A549 (cell line): ENCODE results near the gene CCDC154.

ENCODE experiments used
- CBX8 ChIP-seq: fragments of 200-600 bp; sonication (generic); IDR thresholded peaks from 2 replicates; pipeline ENCODE4 v1.6.1; 2016
- CTCF ChIP-seq: fragments of >200 bp; sonication (Bioruptor Twin); formaldehyde crosslinking; IDR thresholded peaks from 3 replicates; pipeline ENCODE4 v1.5.1; 2016
- POLR2A ChIP-seq: IDR thresholded peaks from 2 replicates; pipeline ENCODE4 v1.6.1; 2012; ENCODE audit warnings: mild to moderate bottlenecking, low read length
- SMC3 ChIP-seq: fragments of >200 bp; sonication (Bioruptor Twin); formaldehyde crosslinking; IDR thresholded peaks from 3 replicates; pipeline ENCODE4 v1.6.1; 2018; ENCODE audit warnings: inconsistent platforms

DNA sequence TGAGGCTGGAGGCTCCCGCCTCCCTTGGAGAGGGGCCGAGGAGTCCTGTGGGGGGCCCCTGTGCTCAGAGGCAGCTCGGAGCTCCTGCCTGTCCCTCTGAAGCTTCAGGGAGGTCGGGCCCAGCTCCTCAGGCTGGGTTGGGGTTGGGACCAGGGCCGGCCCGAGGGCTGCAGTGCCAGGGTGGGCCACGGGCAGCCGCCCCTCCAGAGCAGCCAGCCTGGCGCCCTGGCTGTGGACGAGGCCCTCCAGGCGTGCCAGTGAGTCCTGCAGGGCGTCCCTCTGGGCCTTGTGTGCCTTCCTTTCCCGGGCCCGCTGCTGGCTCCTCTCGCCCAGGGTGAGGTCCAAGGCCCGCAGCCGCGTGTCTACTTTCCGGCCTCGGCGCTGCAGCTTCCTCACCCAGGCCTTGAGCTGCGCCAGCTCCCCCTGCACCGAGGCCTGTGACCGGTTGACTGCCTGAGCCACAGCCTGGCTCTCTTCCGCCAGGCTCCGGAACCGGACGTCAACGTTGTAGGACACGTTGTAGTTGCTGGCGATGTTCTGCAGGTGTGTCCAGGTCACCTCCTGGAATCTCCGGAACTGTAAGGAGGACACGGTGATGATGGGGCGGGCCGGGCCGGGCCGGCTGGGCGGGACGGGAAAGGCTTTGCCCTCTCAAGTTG, 43.2 kb upstream of the CCDC154 start:
- TF ChIP-seq POLR2A, result no peak
- TF ChIP-seq SMC3, result no peak
- TF ChIP-seq CTCF, result no peak
- no peak for TF ChIP-seq CBX8
